ENCODE measurements around the gene SDHA.
"Not testable (repeated sequence)": the region's sequence is repeated elsewhere in the genome, so short reads cannot be mapped to it uniquely, and the experiment has no call there.

The SDHA gene

DNA sequence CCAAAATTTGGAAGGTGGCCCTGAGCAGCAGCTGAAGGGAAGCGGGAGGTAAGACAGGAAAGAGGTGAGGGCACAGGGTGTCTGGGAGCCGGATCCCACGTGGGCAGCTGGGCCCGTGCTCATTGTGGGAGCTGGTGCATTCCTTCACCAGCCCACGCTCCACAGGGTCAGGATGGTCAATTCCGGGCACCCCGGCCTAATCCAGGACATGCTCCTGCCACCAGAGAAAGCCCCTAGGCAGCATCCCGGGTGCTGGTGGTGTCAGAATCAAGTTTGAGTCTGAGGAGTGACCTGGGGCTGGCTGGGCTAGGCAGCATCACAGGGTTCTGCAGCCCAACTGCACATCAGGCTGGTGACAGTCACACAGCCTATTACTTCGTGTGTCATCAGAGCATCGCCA lies 46.2 kb downstream of the SDHA start:
- DNase-seq: no peak

GRCh38 chr5:266311-267026 lies 48.3 kb downstream of the SDHA start:
- DNase-seq: not testable (repeated sequence)

GRCh38 chr5:267716-268115 lies 49.6 kb downstream of the SDHA start:
- DNase-seq: no peak

DNA sequence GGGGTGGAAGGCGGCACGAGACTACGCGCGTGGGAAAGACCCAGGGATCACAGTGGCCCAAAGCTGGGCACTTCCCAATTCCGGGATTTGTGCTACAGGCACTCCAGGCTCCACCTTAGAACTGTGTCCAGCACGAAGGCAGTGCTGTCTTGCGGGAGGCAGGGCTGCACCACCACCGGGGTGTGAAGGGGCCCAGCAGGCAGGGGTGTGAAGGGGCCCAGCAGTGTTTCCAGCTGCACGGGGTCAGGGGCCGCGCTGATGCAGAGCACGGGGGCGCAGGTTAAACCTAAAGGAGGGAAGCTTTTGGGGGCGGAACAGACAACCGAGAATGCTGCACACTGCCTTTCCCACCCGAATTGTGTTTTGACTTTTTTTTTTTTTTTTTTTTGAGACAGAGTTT lies 52.2 kb downstream of the SDHA start:
- DNase-seq: no peak

GRCh38 chr5:271828-272167 lies 53.7 kb downstream of the SDHA start:
- DNase-seq: not testable (repeated sequence)

DNA sequence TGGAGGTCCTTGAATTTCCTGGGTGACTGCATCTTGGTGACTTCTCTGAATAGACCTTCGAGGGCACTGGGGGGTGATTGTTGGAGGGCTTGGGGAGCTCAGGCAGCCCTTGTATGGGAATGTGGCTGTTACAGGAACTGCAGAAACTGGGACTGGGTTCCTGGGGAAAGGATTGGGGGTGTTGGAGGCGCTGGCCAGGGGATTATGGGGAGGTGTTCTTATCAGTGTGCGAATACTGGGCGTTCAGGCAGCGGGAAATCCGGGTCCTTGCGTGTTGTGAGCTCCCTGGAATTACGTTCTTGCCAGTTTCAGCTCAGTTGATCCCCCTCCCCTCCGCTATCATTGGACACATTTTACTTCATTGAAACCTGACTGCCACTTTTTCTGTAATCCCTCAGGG lies 55.0 kb downstream of the SDHA start:
- DNase-seq: not testable (repeated sequence)

DNA sequence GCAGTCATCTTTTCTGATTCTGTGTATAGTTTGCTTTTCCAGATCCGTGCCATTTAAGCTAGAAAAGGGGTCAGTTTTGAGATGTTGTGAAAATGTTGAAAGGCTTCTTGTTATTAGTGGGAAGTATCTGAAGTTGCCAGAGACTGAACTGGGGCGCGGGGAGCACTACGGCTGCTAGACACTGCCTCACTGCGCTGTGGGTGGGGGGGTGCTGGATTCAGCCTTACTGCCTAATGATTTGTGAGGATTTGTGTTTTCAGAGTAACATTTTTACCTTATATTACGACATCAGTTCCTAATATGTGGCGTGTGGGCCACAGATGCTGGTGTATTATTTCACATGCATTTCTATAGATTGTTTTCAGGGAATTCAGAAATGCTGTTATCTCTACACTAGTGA lies 55.4 kb downstream of the SDHA start:
- not testable (repeated sequence) for DNase-seq

DNA sequence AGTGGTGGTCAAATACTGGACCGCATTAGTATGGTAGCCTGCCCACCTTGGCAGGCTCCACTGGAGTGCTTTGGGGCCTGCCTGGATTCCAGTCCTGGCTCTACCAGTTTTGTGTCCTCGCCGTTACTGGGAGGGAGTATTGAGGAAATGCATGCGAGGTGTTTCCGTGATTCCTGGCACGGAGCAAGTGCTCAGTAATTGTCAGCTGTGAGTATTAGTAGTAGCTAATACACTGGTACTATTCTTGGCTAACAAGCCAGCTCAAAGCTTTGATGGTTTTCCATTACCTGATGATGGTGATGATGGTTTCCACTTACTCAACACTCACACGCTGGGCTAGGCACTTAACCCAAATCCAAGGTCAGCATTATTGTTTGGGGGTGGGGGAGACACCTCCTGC lies 56.2 kb downstream of the SDHA start:
- DNase-seq: not testable (repeated sequence)

DNA sequence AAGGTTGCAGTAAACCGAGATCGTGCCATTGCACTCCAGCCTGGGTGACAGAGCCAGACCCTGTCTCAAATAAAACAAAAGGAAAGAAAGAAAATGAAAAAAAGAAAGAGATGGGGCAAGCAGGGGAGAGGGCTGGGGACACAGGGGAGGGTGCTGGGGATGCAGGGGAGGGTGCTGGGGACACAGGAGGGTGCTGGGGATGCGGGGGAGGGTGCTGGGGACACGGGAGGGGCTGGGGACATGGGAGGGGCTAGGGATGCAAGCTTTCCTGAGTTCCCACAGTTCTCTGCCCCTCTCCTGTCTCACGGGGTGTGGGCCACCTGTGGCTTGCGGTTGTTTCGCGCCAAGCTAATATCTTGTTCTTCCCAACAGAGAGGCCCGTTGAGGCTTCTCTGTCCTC lies 60.5 kb downstream of the SDHA start:
- no peak for DNase-seq

- not testable (repeated sequence) for DNase-seq
These were observed 61.0 kb downstream of the SDHA start for GRCh38 chr5:279051-279665.

- DNase-seq: no peak
These were observed 68.0 kb downstream of the SDHA start for GRCh38 chr5:285991-286557.

- not testable (repeated sequence) for DNase-seq
These were observed 72.1 kb downstream of the SDHA start for GRCh38 chr5:290200-290599.

GRCh38 chr5:291345-291744 lies 73.2 kb downstream of the SDHA start:
- DNase-seq: not testable (repeated sequence)

DNA sequence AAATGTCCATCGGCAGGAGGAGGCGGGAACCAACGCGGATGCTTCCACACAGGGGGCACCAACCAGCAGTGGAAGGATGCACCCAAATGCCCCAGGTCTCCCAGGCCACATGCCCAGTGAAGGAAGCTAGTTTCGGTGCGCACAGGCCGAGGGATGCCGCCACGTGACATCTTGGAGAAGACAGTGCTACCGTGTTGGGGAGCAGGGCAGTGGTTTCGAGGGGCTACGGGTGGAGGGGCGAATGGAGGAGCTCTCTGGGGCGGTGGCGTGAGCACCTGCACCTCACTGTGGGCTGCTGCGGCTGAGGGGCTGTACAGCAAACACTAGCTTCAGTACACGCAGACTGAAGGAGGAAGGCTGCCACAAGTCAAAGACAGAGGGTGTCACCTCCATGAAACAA lies 76.7 kb downstream of the SDHA start:
- DNase-seq: not testable (repeated sequence)

DNA sequence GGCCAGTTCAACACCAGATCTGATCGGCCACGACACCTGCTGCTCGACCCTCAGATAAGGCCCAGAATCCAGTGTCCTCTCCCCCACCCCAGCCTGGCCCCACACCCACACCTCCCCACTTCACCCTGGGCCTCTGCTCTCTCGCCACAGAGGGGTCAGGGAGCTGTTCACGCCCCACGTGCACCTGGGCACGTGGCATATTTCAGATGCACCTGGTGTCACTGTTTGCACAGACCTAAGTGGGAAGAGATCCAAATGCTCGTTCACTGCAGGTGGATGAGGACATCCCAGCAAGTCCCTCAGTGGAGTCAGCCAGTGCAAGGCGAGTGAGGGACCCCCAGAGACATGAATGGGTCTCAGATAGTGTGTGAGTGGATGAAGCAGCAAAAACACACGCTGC lies 78.1 kb downstream of the SDHA start:
- not testable (repeated sequence) for DNase-seq

GRCh38 chr5:296954-297353 lies 78.8 kb downstream of the SDHA start:
- DNase-seq: not testable (repeated sequence)

- DNase-seq: not testable (repeated sequence)
These were observed 79.3 kb downstream of the SDHA start for GRCh38 chr5:297448-297847.

DNA sequence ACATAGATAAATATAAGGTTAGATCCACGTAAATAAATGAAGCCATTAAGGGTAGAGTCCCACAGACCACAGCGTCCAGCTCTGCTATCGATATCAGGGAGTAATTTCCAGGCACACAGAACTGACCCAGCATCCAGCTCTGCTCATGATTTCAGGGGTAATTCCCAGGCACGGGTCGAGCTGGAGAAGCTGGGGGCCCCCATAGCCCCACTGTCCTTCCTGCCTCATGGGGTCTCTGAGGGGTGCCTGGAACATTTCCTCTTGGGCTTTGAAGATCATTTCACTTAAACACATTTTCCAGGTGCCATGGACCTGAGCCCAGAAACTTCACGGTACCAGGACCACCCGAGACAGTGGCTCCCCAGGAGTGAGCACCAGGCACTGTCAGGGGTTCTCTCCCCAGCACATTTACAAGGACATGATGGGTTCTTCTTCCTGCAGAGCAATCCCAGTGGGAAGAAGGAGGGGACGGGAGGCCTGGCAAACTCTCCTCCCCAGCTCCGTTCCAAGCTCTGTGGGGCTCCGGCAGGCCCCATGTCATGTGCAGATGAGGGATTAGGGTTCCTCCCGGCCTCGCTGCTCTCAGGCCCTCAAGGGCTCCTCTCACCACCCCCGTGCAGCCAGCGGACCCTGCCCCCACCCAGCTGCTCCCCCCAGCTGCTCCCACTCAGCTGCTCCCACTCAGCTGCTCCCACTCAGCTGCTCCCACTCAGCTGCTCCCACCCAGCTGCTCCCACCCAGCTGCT lies 80.0 kb downstream of the SDHA start:
- DNase-seq: not testable (repeated sequence)

- DNase-seq: no peak
These were observed 80.6 kb downstream of the SDHA start for GRCh38 chr5:298737-299125.

DNA sequence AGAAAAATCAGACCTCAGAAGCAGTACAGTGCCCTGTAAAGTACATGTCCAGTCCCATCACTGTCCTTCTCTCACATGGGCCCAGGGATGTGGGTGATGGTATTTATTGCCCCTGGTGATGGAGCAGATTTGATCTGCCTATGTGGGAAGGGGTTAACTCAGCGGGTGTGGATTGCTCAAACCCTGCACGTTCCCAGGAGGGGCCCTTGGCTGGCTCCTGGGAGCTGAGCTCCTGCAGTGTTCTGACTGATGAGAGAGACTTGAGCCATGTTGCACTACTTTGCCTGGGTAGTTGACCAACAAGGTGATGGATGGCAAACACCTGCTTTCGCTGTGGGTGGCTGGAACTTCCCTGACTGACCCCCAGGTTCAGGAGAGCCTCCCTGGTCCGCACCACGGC lies 81.8 kb downstream of the SDHA start:
- DNase-seq: not testable (repeated sequence)

GRCh38 chr5:300691-301435 lies 82.7 kb downstream of the SDHA start:
- DNase-seq: not testable (repeated sequence)

DNA sequence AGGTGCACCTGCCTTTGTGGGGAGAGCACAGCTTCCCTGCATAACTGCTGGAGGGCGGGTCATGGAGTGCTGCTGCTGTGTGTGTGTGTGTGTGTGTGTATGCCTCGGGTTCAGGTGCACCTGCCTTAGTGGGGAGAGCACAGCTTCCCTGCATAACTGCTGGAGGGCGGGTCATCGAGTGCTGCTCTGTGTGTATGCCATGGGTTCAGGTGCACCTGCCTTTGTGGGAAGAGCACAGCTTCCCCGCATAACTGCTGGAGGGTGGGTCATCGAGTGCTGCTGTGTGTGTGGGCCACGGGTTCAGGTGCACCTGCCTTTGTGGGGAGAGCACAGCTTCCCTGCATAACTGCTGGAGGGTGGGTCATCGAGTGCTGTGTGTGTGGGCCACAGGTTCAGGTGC lies 84.3 kb downstream of the SDHA start:
- DNase-seq: not testable (repeated sequence)

GRCh38 chr5:302966-303365 lies 84.8 kb downstream of the SDHA start:
- DNase-seq: no peak
